HEK293 (cell line): Measurements from ENCODE around the gene DNAJA3.

Experiments used
- CTCF ChIA-PET: fragments of 350-600 bp; formaldehyde crosslinking; extraction: SDS; loops from one replicate; lab custom pipeline; 2021; ENCODE audit warnings: antibody characterized with exemption; lab: Yijun Ruan, JAX
- POLR2A ChIA-PET: fragments of 300-600 bp; formaldehyde crosslinking; extraction: SDS; loops from one replicate; lab custom pipeline; 2020; ENCODE audit warnings: antibody characterized with exemption, inconsistent platforms; lab: Yijun Ruan, JAX
- H3K27ac ChIP-seq: fragments of 200-500 bp; sonication (Bioruptor generic); 2 replicates; pipeline ENCODE4 v1.5.1; 2014; ENCODE audit warnings: low read depth, low read length, control low read depth, inconsistent platforms; ENCODE audit errors: extremely low read depth
- H3K36me3 ChIP-seq, 2 experiments: fragments of 200-500 bp in 1 of 2; sonication (Bioruptor generic) in 1 of 2; 1 replicate in 1 of 2; 2 replicates in 1 of 2; pipeline ENCODE4 v1.5.1; 2014 to 2017; ENCODE audit warnings: inconsistent platforms in 2 of 2, low read length in 2 of 2; ENCODE audit not compliant: control insufficient read depth in 2 of 2, insufficient read depth in 1 of 2
- H3K4me1 ChIP-seq: fragments of 200-500 bp; sonication (Bioruptor generic); 2 replicates; pipeline ENCODE4 v1.5.1; 2014; ENCODE audit warnings: mild to moderate bottlenecking, low read length, inconsistent platforms; ENCODE audit not compliant: control insufficient read depth, insufficient read depth
- H3K4me3 ChIP-seq: 2 replicates; pipeline ENCODE4 v1.5.1; 2011; ENCODE audit warnings: low read depth, mild to moderate bottlenecking, control low read depth, low read length, moderate library complexity
- H3K9me3 ChIP-seq: fragments of 200-500 bp; sonication (Bioruptor generic); 2 replicates; pipeline ENCODE4 v1.5.1; 2014; ENCODE audit warnings: low read depth, low read length, inconsistent platforms; ENCODE audit not compliant: control insufficient read depth, insufficient read depth
- EGR2 ChIP-seq: fragments of 450-650 bp; formaldehyde crosslinking; IDR thresholded peaks from 2 replicates; pipeline ENCODE4 v1.5.1; 2016; ENCODE audit warnings: low read depth, missing biosample characterization, missing genetic modification characterization
- KLF1 ChIP-seq: fragments of 450-650 bp; formaldehyde crosslinking; IDR thresholded peaks from 2 replicates; pipeline ENCODE4 v1.5.1; 2016; ENCODE audit warnings: missing biosample characterization, missing genetic modification characterization
- KLF17 ChIP-seq: fragments of 450-650 bp; formaldehyde crosslinking; IDR thresholded peaks from 2 replicates; pipeline ENCODE4 v1.5.1; 2016; ENCODE audit warnings: missing biosample characterization, missing genetic modification characterization
- KLF8 ChIP-seq: fragments of 450-650 bp; formaldehyde crosslinking; IDR thresholded peaks from 2 replicates; pipeline ENCODE4 v1.5.1; 2016; ENCODE audit warnings: missing biosample characterization, missing genetic modification characterization
- PRDM10 ChIP-seq: fragments of 450-650 bp; formaldehyde crosslinking; IDR thresholded peaks from 2 replicates; pipeline ENCODE4 v1.5.1; 2016; ENCODE audit warnings: missing biosample characterization, missing genetic modification characterization
- ZNF18 ChIP-seq: fragments of 450-650 bp; formaldehyde crosslinking; IDR thresholded peaks from 2 replicates; pipeline ENCODE4 v1.5.1; 2016; ENCODE audit warnings: missing biosample characterization, missing genetic modification characterization
- ZNF280C ChIP-seq: fragments of 450-650 bp; formaldehyde crosslinking; IDR thresholded peaks from 2 replicates; pipeline ENCODE4 v1.5.1; 2016; ENCODE audit warnings: missing biosample characterization, missing genetic modification characterization
- ZNF473 ChIP-seq: fragments of 450-650 bp; formaldehyde crosslinking; IDR thresholded peaks from 2 replicates; pipeline ENCODE4 v1.5.1; 2017; ENCODE audit warnings: missing biosample characterization, missing genetic modification characterization
- ZNF704 ChIP-seq: fragments of 450-650 bp; formaldehyde crosslinking; IDR thresholded peaks from 2 replicates; pipeline ENCODE4 v1.5.1; 2016; ENCODE audit warnings: missing biosample characterization, missing genetic modification characterization

The DNAJA3 gene

GRCh38 chr16:4385789-4386450, 39.7 kb upstream of the DNAJA3 start (continued):
- TF ChIP-seq PRDM10 (tag by site-specific recombination), result no peak

- CTCF ChIA-PET, result interaction anchor here (0.8 to 2.3 kb wide), 3 partner anchors 9 to 18 kb away, joined by 3 to 6 read pairs (median 5); no protein-coding TSS in a partner anchor
- TF ChIP-seq KLF1 (tag by site-specific recombination) (peak; percentile 100), KLF8 (tag by site-specific recombination) (0 out of 2 replicates have a peak, but pooled peaks have one; percentile 35), KLF17 (tag by site-specific recombination) (peak; percentile 72), ZNF18 (tag by site-specific recombination) (no peak)
- Histone ChIP-seq H3K4me1 (no peaks in the 10 kb centered on the region), H3K27ac (no peak overlapping the region), H3K36me3 (peaks cover 0 to 55% of the 10 kb centered on the region in 2 experiments; a peak in 1 of 3 replicates), H3K9me3 (no peaks in the 10 kb centered on the region), H3K4me3 (no peak overlapping the region)
- POLR2A ChIA-PET, result no interaction called here
These were observed 39.2 kb upstream of the DNAJA3 start for GRCh38 chr16:4386451-4386805.

- peaks cover 0 to 53% of the 10 kb centered on the region in 2 experiments; a peak in 1 of 3 replicates for H3K36me3 ChIP-seq
- no peaks in the 10 kb centered on the region for H3K9me3 ChIP-seq
- no peak overlapping the region for H3K4me3 ChIP-seq
- H3K4me1 ChIP-seq, result no peaks in the 10 kb centered on the region
- ChIA-PET POLR2A (no interaction called here), CTCF (interaction anchor here (0.5 to 6.9 kb wide), 5 partner anchors 9 to 666 kb away, joined by 3 to 91 read pairs (median 5); no protein-coding TSS in a partner anchor)
- TF ChIP-seq ZNF473 (tag by site-specific recombination), result no peak
- TF ChIP-seq ZNF280C, result no peak
- peak; percentile 65; the same call in 1 of the 2 replicates for TF ChIP-seq EGR2 (tag by site-specific recombination)
- TF ChIP-seq KLF17 (tag by site-specific recombination), result 0 out of 2 replicates have a peak, but pooled peaks have one; percentile 2
- TF ChIP-seq ZNF704 (tag by site-specific recombination), result no peak
- H3K27ac ChIP-seq, result no peak overlapping the region
These were observed 38.6 kb upstream of the DNAJA3 start for GRCh38 chr16:4386951-4387565.
